ENCODE data around the gene SGCD.

The SGCD gene

GRCh38 chr5:156815988-156816599, 489.1 kb downstream of the SGCD start:
- no peak for DNase-seq
